Measurements from ENCODE around the gene PNLIPRP3. TPM values are rescaled to one million over a fixed set of nuclear protein-coding genes. Genes with fewer than 3 reads are reported as not detected.
"Not testable (repeated sequence)": the region's sequence is repeated elsewhere in the genome, so short reads cannot be mapped to it uniquely, and the experiment has no call there.

The PNLIPRP3 gene
- 0.44 and 2.3 TPM in 2 replicates for total RNA-seq (2012; rRNA removed)

DNA sequence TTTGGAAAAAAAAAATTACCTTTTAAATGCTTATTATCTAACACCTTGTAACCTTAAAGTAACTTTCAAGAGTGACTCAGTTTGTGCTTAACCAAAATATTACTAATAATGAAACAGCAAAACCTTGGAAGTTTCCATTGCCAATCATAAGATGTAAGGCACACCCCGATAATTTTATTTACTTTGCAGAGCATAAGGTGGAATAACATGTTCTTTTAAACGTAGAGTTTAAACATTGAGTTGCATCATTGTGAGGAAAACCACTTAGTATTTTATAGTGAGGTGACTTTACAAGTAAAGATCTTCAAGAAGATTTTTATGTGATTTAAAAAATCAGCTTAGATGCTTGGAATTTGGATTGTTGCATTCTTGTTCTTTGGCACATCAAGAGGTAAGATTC is at the start of gene PNLIPRP3:
TSS of gene PNLIPRP3 (plus strand) at position 177 of the 400 bp plus-strand sequence. CDS start at position 343, 166 bp downstream.
- H3K36me3 ChIP-seq (ENCODE audit: insufficient read depth, low read length): no peaks in the 10 kb centered on the region
- H3K4me1 ChIP-seq (ENCODE audit: control insufficient read depth, insufficient read depth, low read length): no peaks in the 10 kb centered on the region
- no peaks in the 10 kb centered on the region for H3K9me3 ChIP-seq (replicated peaks; ENCODE audit: low read length)
- no peak within 1 kb of the TSS for H3K4me2 ChIP-seq (ENCODE audit: low read length)
- H3K9ac ChIP-seq (ENCODE audit: low read depth, low read length): no peak within 1 kb of the TSS
- H3K4me3 ChIP-seq (ENCODE audit: low read length): no peak within 1 kb of the TSS
- H3K27me3 ChIP-seq (ENCODE audit: control insufficient read depth, insufficient read depth, low read length): no peaks in the 10 kb centered on the region

DNA sequence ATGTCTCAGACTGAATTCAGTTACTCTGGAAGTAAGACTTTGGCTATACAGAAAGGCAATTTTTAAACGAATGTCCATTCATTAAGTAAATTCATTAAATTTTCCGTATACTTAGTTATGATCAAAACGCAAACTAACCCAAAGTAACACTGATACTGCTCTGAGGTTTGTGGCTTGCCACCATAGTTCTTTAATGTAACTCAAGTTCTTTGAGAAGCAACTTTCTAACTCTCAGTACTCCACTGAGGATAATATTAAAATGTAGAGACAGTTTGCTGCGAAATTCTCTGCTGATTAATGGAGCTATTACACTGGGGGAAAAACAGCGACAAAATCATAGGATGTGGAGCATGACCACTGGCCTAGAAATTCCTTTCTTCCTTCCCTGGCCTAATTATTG is 45.4 kb upstream of the PNLIPRP3 start:
- no peak overlapping the region for H3K9ac ChIP-seq (ENCODE audit: low read depth, low read length)
- no peaks in the 10 kb centered on the region for H3K4me1 ChIP-seq (ENCODE audit: control insufficient read depth, insufficient read depth, low read length)
- H3K4me3 ChIP-seq (ENCODE audit: low read length): no peak overlapping the region
- no peak overlapping the region for H3K4me2 ChIP-seq (ENCODE audit: low read length)
- H3K9me3 ChIP-seq (replicated peaks; ENCODE audit: low read length): no peaks in the 10 kb centered on the region
- no peaks in the 10 kb centered on the region for H3K36me3 ChIP-seq (ENCODE audit: insufficient read depth, low read length)
- H3K27me3 ChIP-seq (ENCODE audit: control insufficient read depth, insufficient read depth, low read length): no peaks in the 10 kb centered on the region

GRCh38 chr10:116385311-116385710 is 42.3 kb upstream of the PNLIPRP3 start:
- H3K27me3 ChIP-seq (ENCODE audit: control insufficient read depth, insufficient read depth, low read length): no peaks in the 10 kb centered on the region
- H3K4me3 ChIP-seq (ENCODE audit: low read length): no peak overlapping the region
- no peak overlapping the region for H3K4me2 ChIP-seq (ENCODE audit: low read length)
- no peaks in the 10 kb centered on the region for H3K4me1 ChIP-seq (ENCODE audit: control insufficient read depth, insufficient read depth, low read length)
- H3K9ac ChIP-seq (ENCODE audit: low read depth, low read length): no peak overlapping the region
- H3K9me3 ChIP-seq (replicated peaks; ENCODE audit: low read length): no peaks in the 10 kb centered on the region
- H3K36me3 ChIP-seq (ENCODE audit: insufficient read depth, low read length): no peaks in the 10 kb centered on the region

GRCh38 chr10:116385994-116386809 is 41.4 kb upstream of the PNLIPRP3 start:
- Histone ChIP-seq H3K36me3 (ENCODE audit: insufficient read depth, low read length) (no peaks in the 10 kb centered on the region), H3K4me2 (ENCODE audit: low read length) (no peak overlapping the region), H3K4me1 (ENCODE audit: control insufficient read depth, insufficient read depth, low read length) (no peaks in the 10 kb centered on the region), H3K9ac (ENCODE audit: low read depth, low read length) (no peak overlapping the region), H3K27me3 (ENCODE audit: control insufficient read depth, insufficient read depth, low read length) (no peaks in the 10 kb centered on the region), H3K9me3 (replicated peaks; ENCODE audit: low read length) (no peaks in the 10 kb centered on the region), H3K4me3 (ENCODE audit: low read length) (no peak overlapping the region)

- H3K36me3 ChIP-seq (ENCODE audit: insufficient read depth, low read length); H3K4me2 ChIP-seq (ENCODE audit: low read length); H3K4me1 ChIP-seq (ENCODE audit: control insufficient read depth, insufficient read depth, low read length); H3K9ac ChIP-seq (ENCODE audit: low read depth, low read length); H3K9me3 ChIP-seq (replicated peaks; ENCODE audit: low read length); H3K4me3 ChIP-seq (ENCODE audit: low read length); H3K27me3 ChIP-seq (ENCODE audit: control insufficient read depth, insufficient read depth, low read length): not testable (repeated sequence)
Observed at GRCh38 chr10:116393246-116393831, 34.3 kb upstream of the PNLIPRP3 start.

DNA sequence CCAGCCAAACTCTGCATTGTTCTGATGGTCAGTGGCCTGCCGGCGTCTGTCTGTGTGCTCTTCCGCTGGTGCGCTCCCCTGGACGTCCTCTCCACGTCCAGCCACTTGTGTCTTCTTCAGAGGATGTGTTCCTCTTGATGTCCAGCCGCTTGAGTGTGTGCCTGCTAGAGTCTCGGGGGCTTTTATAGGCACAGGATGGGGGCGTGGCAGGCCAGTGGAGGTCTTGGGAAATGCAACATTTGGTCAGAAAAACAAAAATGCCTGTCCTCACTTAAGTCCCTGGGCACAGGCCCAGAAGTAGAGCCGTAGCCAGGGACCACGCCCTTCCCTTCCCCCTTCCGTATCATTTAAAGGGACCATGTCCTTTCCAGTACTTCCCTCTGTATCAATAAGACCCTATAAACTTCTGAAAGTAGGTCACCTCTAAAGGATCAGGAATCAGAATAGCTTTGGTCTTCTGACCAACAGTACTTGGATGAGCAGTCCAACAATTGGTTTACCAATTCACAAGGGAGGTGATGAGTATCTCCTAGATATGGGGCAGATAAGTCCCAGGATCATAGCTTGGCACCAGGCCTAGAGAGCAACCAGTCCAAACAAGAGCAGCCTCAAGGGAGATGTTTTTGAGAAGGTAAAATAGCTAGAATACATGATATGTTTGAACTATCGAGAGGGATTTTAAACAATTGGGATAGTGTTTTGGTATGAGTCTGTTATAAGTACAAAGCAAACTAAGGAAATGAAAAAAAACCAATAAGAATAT is 32.2 kb upstream of the PNLIPRP3 start:
- H3K4me3 ChIP-seq (ENCODE audit: low read length): no peak overlapping the region
- H3K27me3 ChIP-seq (ENCODE audit: control insufficient read depth, insufficient read depth, low read length): no peaks in the 10 kb centered on the region
- H3K4me1 ChIP-seq (ENCODE audit: control insufficient read depth, insufficient read depth, low read length): no peaks in the 10 kb centered on the region
- H3K4me2 ChIP-seq (ENCODE audit: low read length): no peak overlapping the region
- no peak overlapping the region for H3K9ac ChIP-seq (ENCODE audit: low read depth, low read length)
- no peaks in the 10 kb centered on the region for H3K36me3 ChIP-seq (ENCODE audit: insufficient read depth, low read length)
- H3K9me3 ChIP-seq (replicated peaks; ENCODE audit: low read length): no peaks in the 10 kb centered on the region

GRCh38 chr10:116398224-116398623 is 29.4 kb upstream of the PNLIPRP3 start:
- no peak overlapping the region for H3K4me3 ChIP-seq (ENCODE audit: low read length)
- H3K9ac ChIP-seq (ENCODE audit: low read depth, low read length): no peak overlapping the region
- H3K36me3 ChIP-seq (ENCODE audit: insufficient read depth, low read length): no peaks in the 10 kb centered on the region
- H3K27me3 ChIP-seq (ENCODE audit: control insufficient read depth, insufficient read depth, low read length): no peaks in the 10 kb centered on the region
- H3K9me3 ChIP-seq (replicated peaks; ENCODE audit: low read length): no peaks in the 10 kb centered on the region
- H3K4me1 ChIP-seq (ENCODE audit: control insufficient read depth, insufficient read depth, low read length): no peaks in the 10 kb centered on the region
- H3K4me2 ChIP-seq (ENCODE audit: low read length): no peak overlapping the region

DNA sequence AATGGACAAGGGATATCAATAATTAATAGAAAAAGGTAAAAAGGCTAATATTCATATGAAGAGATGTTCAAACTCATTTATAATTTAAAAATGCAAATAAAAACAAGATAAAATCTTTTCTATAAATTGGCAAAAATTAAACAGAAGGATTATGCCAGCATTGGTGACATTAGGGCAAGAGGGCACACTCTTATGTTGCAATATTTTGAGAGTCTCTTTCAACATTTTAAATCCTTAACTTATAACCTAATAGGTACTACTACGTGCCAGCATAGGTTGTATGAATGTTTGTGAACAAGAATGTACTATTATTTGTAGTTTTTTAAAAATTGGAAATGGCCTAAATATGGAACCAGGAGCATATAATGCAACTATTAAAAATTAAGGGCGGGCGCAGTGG is 24.8 kb upstream of the PNLIPRP3 start:
- Histone ChIP-seq H3K4me2 (ENCODE audit: low read length) (no peak overlapping the region), H3K9ac (ENCODE audit: low read depth, low read length) (no peak overlapping the region), H3K9me3 (replicated peaks; ENCODE audit: low read length) (no peaks in the 10 kb centered on the region), H3K4me1 (ENCODE audit: control insufficient read depth, insufficient read depth, low read length) (no peaks in the 10 kb centered on the region), H3K27me3 (ENCODE audit: control insufficient read depth, insufficient read depth, low read length) (no peaks in the 10 kb centered on the region), H3K36me3 (ENCODE audit: insufficient read depth, low read length) (no peaks in the 10 kb centered on the region), H3K4me3 (ENCODE audit: low read length) (no peak overlapping the region)

GRCh38 chr10:116403740-116404250 is 23.9 kb upstream of the PNLIPRP3 start:
- no peaks in the 10 kb centered on the region for H3K4me1 ChIP-seq (ENCODE audit: control insufficient read depth, insufficient read depth, low read length)
- H3K36me3 ChIP-seq (ENCODE audit: insufficient read depth, low read length): no peaks in the 10 kb centered on the region
- no peak overlapping the region for H3K4me3 ChIP-seq (ENCODE audit: low read length)
- H3K27me3 ChIP-seq (ENCODE audit: control insufficient read depth, insufficient read depth, low read length): no peaks in the 10 kb centered on the region
- no peak overlapping the region for H3K4me2 ChIP-seq (ENCODE audit: low read length)
- no peaks in the 10 kb centered on the region for H3K9me3 ChIP-seq (replicated peaks; ENCODE audit: low read length)
- no peak overlapping the region for H3K9ac ChIP-seq (ENCODE audit: low read depth, low read length)

DNA sequence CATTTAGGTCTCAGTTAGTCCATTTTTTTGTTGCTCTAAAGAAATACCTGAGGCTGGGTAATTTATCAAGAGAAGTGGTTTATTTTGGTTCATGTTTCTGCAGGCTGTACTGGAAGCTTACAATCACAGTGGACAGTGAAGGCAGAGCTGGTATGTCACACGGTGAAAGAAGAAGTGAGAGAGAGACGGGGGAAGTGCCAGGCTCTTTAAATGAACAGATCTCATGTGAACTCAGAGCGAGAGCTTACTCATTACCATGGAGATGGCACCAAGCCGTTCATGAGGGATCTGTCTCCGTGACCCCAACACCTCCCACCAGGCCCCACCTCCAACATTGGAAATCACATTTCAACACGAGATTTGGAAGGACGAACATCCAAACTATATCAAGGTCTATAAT is 18.9 kb upstream of the PNLIPRP3 start:
- Histone ChIP-seq H3K9ac (ENCODE audit: low read depth, low read length) (no peak overlapping the region), H3K4me2 (ENCODE audit: low read length) (no peak overlapping the region)

GRCh38 chr10:116410351-116410750 is 17.3 kb upstream of the PNLIPRP3 start:
- H3K9ac ChIP-seq (ENCODE audit: low read depth, low read length): no peak overlapping the region
- H3K9me3 ChIP-seq (replicated peaks; ENCODE audit: low read length): no peaks in the 10 kb centered on the region
- H3K4me3 ChIP-seq (ENCODE audit: low read length): no peak overlapping the region
- H3K36me3 ChIP-seq (ENCODE audit: insufficient read depth, low read length): no peaks in the 10 kb centered on the region
- no peak overlapping the region for H3K4me2 ChIP-seq (ENCODE audit: low read length)
- H3K27me3 ChIP-seq (ENCODE audit: control insufficient read depth, insufficient read depth, low read length): no peaks in the 10 kb centered on the region
- no peaks in the 10 kb centered on the region for H3K4me1 ChIP-seq (ENCODE audit: control insufficient read depth, insufficient read depth, low read length)

More for the DNA sequence above, 18.9 kb upstream of the PNLIPRP3 start:
- H3K27me3 ChIP-seq (ENCODE audit: control insufficient read depth, insufficient read depth, low read length): no peaks in the 10 kb centered on the region
- no peaks in the 10 kb centered on the region for H3K9me3 ChIP-seq (replicated peaks; ENCODE audit: low read length)
- no peak overlapping the region for H3K4me3 ChIP-seq (ENCODE audit: low read length)
- no peaks in the 10 kb centered on the region for H3K36me3 ChIP-seq (ENCODE audit: insufficient read depth, low read length)
- no peaks in the 10 kb centered on the region for H3K4me1 ChIP-seq (ENCODE audit: control insufficient read depth, insufficient read depth, low read length)
